Spleen (tissue), 11 donors: ENCODE data around the gene AHCY. TPM values are rescaled to one million over a fixed set of nuclear protein-coding genes. Genes with fewer than 3 reads are reported as not detected.

Experiments used
- DNase-seq: peaks from one replicate; pipeline ENCODE4 v3.0.0-alpha.2; 2020
- H3K27ac ChIP-seq, 8 donors: fragments of 200-600 bp; sonication (generic) in 7 of 8; 1 replicate in 4 of 8; 2 replicates in 4 of 8; pipeline versions ENCODE4 v1.5.0 to v1.8.0; 2016 to 2021; ENCODE audit warnings: inconsistent platforms in 4 of 8, mild to moderate bottlenecking in 4 of 8, moderate library complexity in 1 of 8
- H3K27me3 ChIP-seq, 7 donors: fragments of 200-600 bp; sonication (generic) in 6 of 7; replicated peaks in 1 of 7; 1 replicate in 4 of 7; 2 replicates in 3 of 7; pipeline versions ENCODE4 v1.5.0 to v1.8.0; 2016 to 2021; ENCODE audit warnings: inconsistent platforms in 3 of 7, mild to moderate bottlenecking in 1 of 7
- H3K36me3 ChIP-seq, 6 donors: fragments of 200-600 bp; sonication (generic) in 5 of 6; 1 replicate in 4 of 6; 2 replicates in 2 of 6; pipeline versions ENCODE4 v1.5.0 to v1.8.0; 2016 to 2021; ENCODE audit warnings: inconsistent platforms in 2 of 6
- H3K4me1 ChIP-seq, 6 donors: fragments of 200-600 bp; sonication (generic) in 5 of 6; 1 replicate in 3 of 6; 2 replicates in 3 of 6; pipeline versions ENCODE4 v1.5.0 to v1.8.0; 2016 to 2021; ENCODE audit warnings: inconsistent platforms in 3 of 6
- H3K4me3 ChIP-seq, 8 donors: fragments of 200-600 bp; sonication (generic) in 7 of 8; 1 replicate in 4 of 8; 2 replicates in 4 of 8; pipeline versions ENCODE4 v1.5.0 to v1.8.0; 2016 to 2021; ENCODE audit warnings: inconsistent platforms in 4 of 8, mild to moderate bottlenecking in 4 of 8, moderate library complexity in 2 of 8
- H3K9me3 ChIP-seq, 8 donors: fragments of 200-600 bp; sonication (generic) in 7 of 8; 1 replicate in 4 of 8; 2 replicates in 4 of 8; pipeline versions ENCODE4 v1.5.0 to v1.8.0; 2016 to 2021; ENCODE audit warnings: inconsistent platforms in 4 of 8
- POLR2A ChIP-seq, 3 donors: fragments of 450-650 bp; IDR thresholded peaks; one replicate each; pipeline ENCODE4 v1.5.1; 2017; ENCODE audit warnings: antibody characterized with exemption in 3 of 3, mild to moderate bottlenecking in 1 of 3
- POLR2AphosphoS5 ChIP-seq, 3 donors: sonication (generic); formaldehyde crosslinking; IDR thresholded peaks; one replicate each; pipeline ENCODE4 v1.5.1; 2017; ENCODE audit warnings: antibody characterized with exemption in 3 of 3
- WGBS, 5 donors: extraction: QIAGEN DNeasy Blood & Tissue Kit in 3 of 5; methylation state at CpG; one replicate each; pipeline versions ENCODE4 v1.1.5 to v1.1.7; 2013 to 2018; 5-methylcytosine and 5-hydroxymethylcytosine counted together
- intact Hi-C: fragments of 100-400 bp; cut with DNase I; formaldehyde crosslinking; loops from one replicate; pipeline ENCODE4 v1.15.0; 2023; ENCODE audit warnings: low total_unique reads
- polyA plus RNA-seq, 3 donors: library from polyadenylated mRNA; stranded (reverse); fragments of 200-250 nt; gene quantifications; one replicate each; pipeline ENCODE4 v1.2.1, GENCODE V29; 2013
- total RNA-seq, 7 donors: library from RNA; depleted of rRNA in 3 of 7; stranded (reverse); fragments of >200 nt in 3 of 7; fragmentation: NEBNext Ultra II Directional in 4 of 7; extraction: Animal tissue kit (Norgen Biotek cat#: 25700) in 4 of 7; gene quantifications; one replicate each; pipeline versions ENCODE4 v1.1.0 to v1.2.1, GENCODE V29; 2016 to 2021
- TF ChIP-seq, protein P1 (sequence below), 11 experiments: fragments of 200-600 bp in 7 of 11; fragments of 450-650 bp in 4 of 11; sonication (generic) in 4 of 11; IDR thresholded peaks in 8 of 11; conservative IDR thresholded peaks in 3 of 11; 1 replicate in 7 of 11; 2 replicates in 4 of 11; pipeline versions ENCODE4 v1.4.0 to v1.8.0; 2016 to 2021; ENCODE audit warnings: antibody characterized with exemption in 11 of 11, inconsistent platforms in 4 of 11, mild to moderate bottlenecking in 1 of 11
- donor health status: healthy with polysubstance abuse.
- donor health status: DM: no; HTN: no; CAD: no; lungs with moderate emphysema.
- donor health status: DM: no; HTN: no; CAD: no.
- donor health status: Bipolar disorder and iron deficiency.
- donor health status: healthy.
- donor health status: DM: no; HTN: no; CAD: no.
- donor health status: DM: yes; HTN: yes; CAD: no.

Gene AHCY
- total and polyA plus RNA-seq, 10 donors, result 35.0 to 67.1 (median 46.7) TPM

DNA sequence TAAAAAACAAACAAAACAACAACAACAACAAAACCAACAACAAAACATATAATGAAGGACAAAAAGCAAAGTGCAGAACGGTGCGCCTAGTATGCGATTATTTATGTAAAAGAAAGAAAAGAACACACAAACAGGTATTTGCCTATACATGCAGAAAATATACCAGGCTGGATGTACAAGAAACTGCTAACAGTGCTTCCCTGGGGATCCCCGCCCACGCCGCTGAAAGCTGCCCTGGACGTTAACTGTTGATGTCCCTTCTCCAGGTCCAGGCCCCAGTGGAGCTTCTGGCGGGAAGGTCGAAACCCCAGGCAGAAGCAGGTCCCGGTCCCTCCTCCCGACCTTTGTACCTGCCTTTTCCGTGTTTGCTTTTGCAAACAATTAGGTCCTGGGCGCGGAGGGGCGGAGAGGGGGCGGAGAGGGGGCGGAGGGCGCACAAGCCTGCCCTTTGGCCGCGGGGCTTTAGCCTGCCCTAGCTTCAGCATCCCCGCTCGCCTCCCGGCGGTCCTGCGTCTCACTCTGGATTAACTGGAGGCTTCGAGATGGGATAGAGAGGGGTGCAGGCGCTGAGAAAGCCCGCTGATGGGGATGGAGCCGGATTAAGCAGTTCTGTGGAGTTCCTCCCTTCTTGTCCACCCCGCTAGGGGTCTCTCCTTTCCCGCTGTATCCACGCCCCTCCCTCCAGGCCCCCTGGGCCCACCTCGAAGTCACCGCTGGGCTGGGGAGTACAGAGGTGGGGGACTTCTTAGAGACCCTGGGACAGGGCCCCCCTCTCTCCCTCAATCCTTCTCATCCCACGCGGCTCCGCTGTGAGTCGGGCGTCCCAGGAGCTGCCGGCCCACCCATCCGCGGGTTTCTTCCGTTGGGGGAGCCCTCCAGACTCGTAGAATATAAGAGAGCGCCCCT is 8.2 kb upstream of the AHCY start:
- intact Hi-C loops, result loop anchor here (5.0 to 10.0 kb wide), 4 partner anchors 161 to 453 kb away; no protein-coding TSS in a partner anchor
- DNase-seq, result no peak
- Histone ChIP-seq H3K27ac (no peak overlapping the region), H3K36me3 (no peaks in the 10 kb centered on the region), H3K9me3 (no peaks in the 10 kb centered on the region), H3K4me3 (peak overlapping the region in 1 of 8 donors; percentile 54), H3K27me3 (peaks cover 0 to 22% (median 14%) of the 10 kb centered on the region in 7 donors), H3K4me1 (peaks cover 9 to 22% (median 19%) of the 10 kb centered on the region in 6 donors)
- TF ChIP-seq POLR2AphosphoS5 (IDR thresholded peaks at IDR 0.05), result no peak
- no peak for TF ChIP-seq POLR2A (IDR thresholded peaks at IDR 0.05)
- TF ChIP-seq, protein P1, sequence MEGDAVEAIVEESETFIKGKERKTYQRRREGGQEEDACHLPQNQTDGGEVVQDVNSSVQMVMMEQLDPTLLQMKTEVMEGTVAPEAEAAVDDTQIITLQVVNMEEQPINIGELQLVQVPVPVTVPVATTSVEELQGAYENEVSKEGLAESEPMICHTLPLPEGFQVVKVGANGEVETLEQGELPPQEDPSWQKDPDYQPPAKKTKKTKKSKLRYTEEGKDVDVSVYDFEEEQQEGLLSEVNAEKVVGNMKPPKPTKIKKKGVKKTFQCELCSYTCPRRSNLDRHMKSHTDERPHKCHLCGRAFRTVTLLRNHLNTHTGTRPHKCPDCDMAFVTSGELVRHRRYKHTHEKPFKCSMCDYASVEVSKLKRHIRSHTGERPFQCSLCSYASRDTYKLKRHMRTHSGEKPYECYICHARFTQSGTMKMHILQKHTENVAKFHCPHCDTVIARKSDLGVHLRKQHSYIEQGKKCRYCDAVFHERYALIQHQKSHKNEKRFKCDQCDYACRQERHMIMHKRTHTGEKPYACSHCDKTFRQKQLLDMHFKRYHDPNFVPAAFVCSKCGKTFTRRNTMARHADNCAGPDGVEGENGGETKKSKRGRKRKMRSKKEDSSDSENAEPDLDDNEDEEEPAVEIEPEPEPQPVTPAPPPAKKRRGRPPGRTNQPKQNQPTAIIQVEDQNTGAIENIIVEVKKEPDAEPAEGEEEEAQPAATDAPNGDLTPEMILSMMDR (IDR thresholded peaks at IDR 0.05 in 8 of 11, conservative IDR thresholded peaks at IDR 0.05 in 3 of 11), result no peak
- 14 to 24% (median 15%) methylated on average over 33 to 45 of the region's 45 CpGs for WGBS, 5 donors

DNA sequence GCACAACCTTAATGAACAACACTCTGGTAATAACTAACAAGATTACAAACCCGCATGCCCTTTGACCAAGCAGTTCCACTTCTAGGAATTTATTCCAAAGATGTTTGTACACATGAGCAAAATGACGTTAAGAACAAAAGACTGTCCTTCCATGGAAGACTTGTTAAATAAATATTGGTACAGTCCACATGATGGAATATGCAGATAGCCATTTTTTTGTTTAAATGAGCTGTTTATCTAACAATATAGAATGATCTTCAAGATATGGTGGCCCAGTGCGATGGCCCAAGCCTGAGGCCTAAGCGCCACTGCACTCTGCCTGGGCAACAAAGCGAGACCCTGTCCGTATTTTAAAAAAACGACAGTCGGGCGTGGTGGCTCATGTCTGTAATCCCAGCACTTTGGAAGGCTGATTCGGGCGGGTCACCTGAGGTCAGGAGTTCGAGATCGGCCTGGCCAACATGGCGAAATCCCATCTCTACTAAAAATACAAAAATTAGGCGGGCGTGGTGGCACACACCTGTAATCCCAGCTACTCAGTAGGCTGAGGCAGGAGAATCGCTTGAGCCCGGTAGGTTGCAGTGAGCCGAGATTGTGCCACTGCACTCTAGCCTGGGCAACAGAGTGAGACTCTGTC is 7.4 kb upstream of the AHCY start:
- H3K4me1 ChIP-seq, result peaks cover 9 to 23% (median 19%) of the 10 kb centered on the region in 6 donors
- TF ChIP-seq, protein P1 (IDR thresholded peaks at IDR 0.05 in 8 of 11, conservative IDR thresholded peaks at IDR 0.05 in 3 of 11), result no peak
- no peak for TF ChIP-seq POLR2A (IDR thresholded peaks at IDR 0.05)
- no peak for TF ChIP-seq POLR2AphosphoS5 (IDR thresholded peaks at IDR 0.05)
- H3K27ac ChIP-seq, result no peak overlapping the region
- H3K36me3 ChIP-seq, result no peaks in the 10 kb centered on the region
- DNase-seq, result no peak
- WGBS, 5 donors, result 87 to 92% (median 91%) methylated on average over 19 of the region's 19 CpGs
- no peak overlapping the region for H3K4me3 ChIP-seq
- H3K27me3 ChIP-seq, result peaks cover 0 to 22% (median 14%) of the 10 kb centered on the region in 7 donors
- H3K9me3 ChIP-seq, result no peaks in the 10 kb centered on the region
- intact Hi-C loops, result loop anchor here (5.0 to 10.0 kb wide), 4 partner anchors 162 to 454 kb away; no protein-coding TSS in a partner anchor

DNA sequence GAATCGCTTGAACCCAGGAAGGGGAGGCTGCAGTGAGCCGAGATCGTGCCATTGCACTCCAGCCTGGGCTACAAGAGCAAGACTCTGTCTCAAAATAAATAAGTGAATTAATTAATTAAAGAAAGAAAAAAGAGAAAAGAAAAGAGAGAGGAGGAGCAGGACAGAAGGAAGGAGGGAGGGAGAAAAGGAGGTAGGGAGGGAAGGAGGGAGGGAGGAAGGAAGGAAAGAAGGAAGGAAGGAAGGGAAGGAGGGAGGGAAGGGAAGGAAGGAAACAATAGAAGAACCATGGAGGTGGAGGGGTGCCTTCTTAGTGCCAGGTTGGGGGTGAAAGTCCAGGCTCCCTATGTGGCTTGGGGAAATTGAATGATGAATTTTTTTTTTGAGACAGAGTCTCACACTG is 6.5 kb upstream of the AHCY start:
- Histone ChIP-seq H3K4me1 (peaks cover 9 to 28% (median 19%) of the 10 kb centered on the region in 6 donors), H3K9me3 (no peaks in the 10 kb centered on the region), H3K36me3 (no peaks in the 10 kb centered on the region), H3K4me3 (no peak overlapping the region), H3K27ac (no peak overlapping the region), H3K27me3 (peaks cover 0 to 22% (median 14%) of the 10 kb centered on the region in 7 donors)
- 87 to 97% (median 95%) methylated on average over 3 of the region's 3 CpGs for WGBS, 5 donors
- intact Hi-C loops, result loop anchor here (5.0 to 10.0 kb wide), 4 partner anchors 163 to 455 kb away; no protein-coding TSS in a partner anchor
- TF ChIP-seq POLR2AphosphoS5 (IDR thresholded peaks at IDR 0.05) (no peak), POLR2A (IDR thresholded peaks at IDR 0.05) (no peak)
- TF ChIP-seq, protein P1 (IDR thresholded peaks at IDR 0.05 in 8 of 11, conservative IDR thresholded peaks at IDR 0.05 in 3 of 11), result no peak
- no peak for DNase-seq
